T follicular helper cell (primary cell): Measurements from ENCODE around the gene MSI1.

ENCODE experiments used
- DNase-seq: peaks from one replicate; pipeline ENCODE4 v3.0.0-alpha.2; 2020; ENCODE audit warnings: low read depth

MSI1 gene

DNA sequence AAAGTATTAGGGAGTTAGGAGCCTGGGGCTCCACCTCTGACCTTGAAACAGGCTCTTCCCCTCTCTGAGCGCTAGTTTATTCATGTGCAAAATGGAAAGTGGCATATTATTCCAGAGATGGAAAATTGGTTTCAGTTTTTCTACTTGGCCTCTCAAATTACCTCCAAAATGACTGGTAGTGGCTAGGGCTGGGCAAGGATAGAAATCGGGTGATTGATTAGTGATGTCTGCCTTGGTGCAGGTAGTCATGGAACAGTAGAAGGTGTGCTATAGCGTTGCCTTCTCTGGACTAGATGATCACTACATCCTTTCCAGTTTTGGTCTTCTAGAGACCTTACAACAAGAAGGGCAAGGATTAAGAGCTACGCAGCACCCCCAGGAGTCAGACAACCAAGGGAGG, 8.6 kb upstream of the MSI1 start:
- DNase-seq: no peak

- DNase-seq: no peak
Measured at GRCh38 chr12:120376934-120377572, 8.1 kb upstream of the MSI1 start.

DNA sequence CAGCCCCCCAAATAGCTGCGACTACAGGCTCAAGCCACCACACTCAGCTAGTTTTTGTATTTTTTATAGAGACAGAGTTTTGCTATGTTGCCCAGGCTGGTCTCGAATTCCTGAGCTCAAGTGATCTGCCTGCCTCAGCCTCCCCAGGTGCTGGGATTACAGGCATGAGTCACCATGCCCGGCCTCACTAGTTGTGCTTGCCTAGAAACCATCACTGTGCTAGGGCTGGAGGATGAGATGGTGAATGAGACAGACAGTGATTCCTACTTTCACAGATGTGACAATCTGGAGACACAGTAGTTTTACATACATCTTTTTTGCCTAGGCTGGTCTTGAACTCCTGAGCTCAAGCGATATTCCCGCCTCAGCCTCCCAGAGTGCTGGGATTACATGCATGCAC, 7.5 kb upstream of the MSI1 start:
- DNase-seq: no peak

DNA sequence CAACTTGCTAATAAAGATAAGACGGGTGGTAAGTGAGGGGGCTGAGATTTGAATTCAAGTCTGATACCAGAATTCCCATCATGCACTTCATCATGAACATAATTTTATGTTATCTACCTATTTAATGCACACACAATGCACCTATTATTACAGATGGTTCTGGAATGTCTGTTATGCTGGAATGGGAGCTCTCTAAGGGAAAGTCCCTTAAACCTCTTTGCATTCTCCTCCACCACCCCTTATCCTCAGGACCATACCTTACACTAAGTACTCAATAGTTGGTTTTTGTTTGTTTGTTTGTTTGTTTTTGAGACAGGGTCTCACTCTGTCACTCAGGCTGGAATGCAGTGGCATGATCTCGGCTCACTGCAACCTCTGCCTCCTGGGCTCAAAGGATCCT, 7.0 kb upstream of the MSI1 start:
- DNase-seq: no peak

- no peak for DNase-seq
Measured at GRCh38 chr12:120373683-120374082, 4.7 kb upstream of the MSI1 start.

DNA sequence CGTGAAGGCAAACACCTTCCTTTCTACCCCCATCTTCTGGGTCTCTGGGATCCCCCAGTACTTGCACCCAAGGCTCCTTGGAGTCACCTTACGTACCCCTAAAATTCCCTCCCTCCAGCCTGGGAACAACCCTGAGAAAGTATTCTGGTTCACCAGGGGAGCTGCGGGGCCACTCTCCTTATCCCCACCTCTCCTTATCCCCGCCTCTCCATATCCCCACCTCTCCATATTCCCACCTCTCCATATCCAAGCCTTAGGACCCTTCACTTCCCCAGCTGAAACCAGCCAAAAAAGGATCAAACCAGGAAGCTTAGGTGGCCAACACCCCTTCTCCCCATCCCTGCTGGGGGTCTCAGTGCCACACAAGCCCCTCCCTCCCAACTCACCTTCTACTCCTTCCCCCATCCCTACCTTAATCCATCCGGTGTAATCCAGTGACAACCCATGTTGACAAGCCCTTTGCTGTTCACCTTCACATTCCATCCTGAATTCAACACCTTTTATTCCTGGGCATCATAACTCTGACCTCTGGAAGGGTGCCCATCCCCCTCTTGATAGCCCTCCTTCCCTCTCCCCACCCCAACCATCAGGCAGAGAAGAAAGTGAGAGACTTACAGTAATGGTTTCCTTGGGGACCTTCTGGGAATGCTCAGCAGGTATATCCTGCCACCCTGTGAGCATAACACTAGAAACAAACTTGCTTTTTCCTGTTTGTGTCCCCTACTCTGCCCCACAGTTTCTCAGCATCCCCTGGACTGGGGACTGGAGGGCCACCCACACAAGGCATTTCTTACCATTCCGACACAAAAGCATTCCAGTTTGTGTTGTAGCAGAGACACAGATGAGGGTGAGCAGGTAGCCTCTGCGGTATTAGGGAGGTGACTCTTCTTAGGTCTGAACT, 1.6 kb upstream of the MSI1 start:
- no peak for DNase-seq

GRCh38 chr12:120369603-120370342, 809 bp upstream of the MSI1 start:
- no peak for DNase-seq

GRCh38 chr12:120367924-120368788, 808 bp downstream of the MSI1 start:
- no peak for DNase-seq

GRCh38 chr12:120367233-120367923, 1.6 kb downstream of the MSI1 start:
- DNase-seq: no peak

- no peak for DNase-seq
Measured at GRCh38 chr12:120366845-120367232, 2.1 kb downstream of the MSI1 start.

DNA sequence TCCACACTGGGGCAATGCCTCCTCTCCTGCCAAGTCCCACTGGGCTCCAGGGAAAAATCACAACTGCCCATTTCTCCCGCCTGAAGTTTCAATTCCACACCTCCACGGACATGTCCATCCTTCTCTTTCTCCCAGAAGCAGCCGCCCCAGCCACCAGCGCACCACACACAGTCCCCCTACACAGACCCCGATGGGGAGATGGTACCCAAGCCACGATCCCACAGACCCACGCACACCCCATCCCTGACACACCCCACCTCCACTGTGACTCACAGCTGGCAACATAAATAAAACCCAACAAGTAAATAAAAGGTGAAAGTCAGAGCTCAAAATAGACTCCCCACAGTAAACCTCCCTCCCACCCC, 2.6 kb downstream of the MSI1 start:
- no peak for DNase-seq

GRCh38 chr12:120365675-120366340, 3.2 kb downstream of the MSI1 start:
- no peak for DNase-seq

DNA sequence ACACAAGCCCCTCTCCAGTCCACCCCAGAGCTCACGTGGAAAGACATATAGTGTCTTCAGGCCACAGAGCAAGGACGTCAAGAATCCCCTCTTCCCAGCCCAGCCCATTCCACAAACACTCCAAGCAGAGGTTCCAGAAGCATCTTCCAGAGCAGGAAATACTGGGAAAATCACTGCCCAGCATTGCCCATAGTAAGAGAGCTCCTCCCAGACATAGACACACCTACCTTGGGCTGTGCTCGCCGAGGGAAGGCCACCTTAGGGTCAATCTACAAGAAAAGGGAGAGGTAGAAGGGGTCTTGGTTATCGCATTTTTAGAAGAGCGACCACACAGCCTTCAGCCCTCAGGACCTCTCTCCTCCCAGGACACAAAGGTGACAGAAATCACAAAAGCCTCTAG, 4.5 kb downstream of the MSI1 start:
- DNase-seq: no peak

DNA sequence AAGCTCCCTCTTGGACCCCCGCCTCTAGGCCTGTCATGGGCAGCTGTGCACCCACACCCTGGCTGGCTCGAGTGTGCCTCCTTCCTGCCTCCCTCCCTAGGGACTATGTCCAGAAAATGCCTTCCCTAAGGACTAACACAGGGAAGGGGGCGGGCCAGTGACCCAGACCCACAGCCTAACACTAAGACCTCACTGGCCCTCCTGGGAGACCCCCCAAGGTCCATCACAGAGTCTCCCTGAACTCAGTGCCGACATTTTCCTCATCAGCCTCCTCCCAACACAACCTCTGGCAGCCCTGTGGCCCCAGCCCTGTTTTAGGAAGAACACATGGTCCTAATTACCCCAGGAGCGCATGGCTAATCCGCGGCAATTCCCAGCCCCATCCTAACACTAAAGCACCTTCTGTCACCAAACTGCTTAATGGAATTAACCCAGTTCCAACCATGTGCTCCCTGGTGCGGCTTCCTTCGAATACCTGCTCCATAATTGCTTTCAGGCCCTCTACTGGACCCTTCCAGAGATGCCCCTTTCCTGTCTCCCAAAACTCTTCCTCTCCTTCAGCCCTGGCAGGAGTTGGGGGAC, 5.6 kb downstream of the MSI1 start:
- DNase-seq: no peak

- DNase-seq: no peak
Measured at GRCh38 chr12:120362516-120363273, 6.3 kb downstream of the MSI1 start.

GRCh38 chr12:120361506-120362208, 7.3 kb downstream of the MSI1 start:
- DNase-seq: no peak

- DNase-seq: no peak
Measured at GRCh38 chr12:120359128-120359527, 9.8 kb downstream of the MSI1 start.

DNA sequence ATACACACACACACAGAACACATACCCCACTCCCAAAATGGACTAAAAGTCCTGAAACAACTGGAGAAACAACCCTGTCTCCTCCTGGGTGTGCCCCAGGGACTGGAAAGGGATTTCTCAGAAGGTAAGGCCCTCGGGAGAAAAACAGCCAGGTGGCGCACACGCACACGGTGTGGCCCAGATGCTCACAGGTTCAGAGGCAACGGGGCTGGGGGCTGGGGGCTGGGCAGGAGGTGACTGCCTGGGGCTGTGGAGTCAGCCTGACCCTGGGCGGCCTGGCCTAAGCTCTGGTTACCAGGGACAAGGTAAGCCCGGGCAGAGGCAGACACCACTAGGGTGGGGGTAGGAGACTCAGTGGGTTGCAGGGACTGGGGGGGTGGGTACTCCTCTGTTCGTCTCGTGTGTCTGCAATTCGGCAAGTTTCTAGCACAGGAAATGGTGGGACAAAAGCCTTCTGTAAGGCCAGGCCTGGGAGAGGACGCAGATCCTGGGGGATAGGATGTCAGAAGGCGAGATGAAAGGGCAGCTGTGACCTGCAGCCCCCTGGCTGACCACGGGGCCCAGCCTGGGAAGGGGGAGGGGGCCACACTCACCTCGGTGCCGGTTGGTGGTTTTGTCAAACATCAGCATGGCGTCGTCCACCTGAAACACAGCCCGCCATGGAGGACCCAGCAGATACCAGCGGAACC, 10.4 kb downstream of the MSI1 start:
- no peak for DNase-seq
